NCI-H2029 (cell line): ENCODE data around the gene SLCO2A1.

ENCODE experiments used
- DNase-seq: peaks from one replicate; lab custom pipeline; 2025; lab: John Stamatoyannopoulos, UW

The SLCO2A1 gene

DNA sequence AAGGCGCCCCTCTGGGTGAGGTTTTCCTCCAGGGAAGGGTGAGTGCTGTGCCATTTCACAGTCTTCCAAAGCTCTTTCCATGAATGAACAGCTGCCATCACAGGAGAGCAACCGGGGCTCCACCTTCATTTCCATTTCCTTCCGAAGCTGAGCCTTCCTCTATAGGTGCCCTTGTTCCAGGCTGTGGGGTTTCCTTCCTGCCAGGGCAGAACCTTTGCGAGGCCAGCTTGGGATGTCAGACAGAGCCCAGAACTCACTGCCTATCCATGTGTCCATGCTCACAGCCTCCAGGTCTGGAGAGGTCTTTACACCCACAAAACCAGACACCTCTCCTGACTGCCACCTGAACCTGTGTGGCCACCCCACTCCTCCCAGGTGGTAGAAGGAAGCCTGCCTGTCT lies 49.2 kb downstream of the SLCO2A1 start:
- no peak for DNase-seq

- DNase-seq: no peak
Observed at GRCh38 chr3:133980035-133980434, 49.7 kb downstream of the SLCO2A1 start.

GRCh38 chr3:133979553-133979952 lies 50.2 kb downstream of the SLCO2A1 start:
- peak; percentile 19 for DNase-seq

- no peak for DNase-seq
Observed at GRCh38 chr3:133977568-133977967, 52.2 kb downstream of the SLCO2A1 start.

GRCh38 chr3:133973249-133973980 lies 56.3 kb downstream of the SLCO2A1 start:
- no peak for DNase-seq

DNA sequence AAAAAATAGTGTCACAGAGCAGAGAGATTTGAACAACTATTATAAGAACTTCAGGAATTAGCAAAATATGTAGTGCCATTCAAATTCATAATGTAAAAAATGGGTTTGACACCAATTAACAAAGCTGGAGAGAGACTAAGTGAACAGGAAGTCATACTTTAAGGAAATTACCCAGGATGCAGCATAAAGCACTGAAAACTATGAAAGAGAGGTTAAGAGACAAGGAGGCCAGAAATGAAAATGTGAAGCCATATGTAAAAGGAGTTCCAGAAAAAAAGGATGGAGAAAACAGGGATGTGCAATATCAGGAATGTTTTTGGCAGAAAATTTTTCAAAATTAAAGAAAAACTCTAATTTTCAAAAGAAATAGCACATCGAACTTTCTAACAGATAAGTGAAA lies 57.6 kb downstream of the SLCO2A1 start:
- DNase-seq: no peak

- no peak for DNase-seq
Observed at GRCh38 chr3:133970916-133971315, 58.8 kb downstream of the SLCO2A1 start.

DNA sequence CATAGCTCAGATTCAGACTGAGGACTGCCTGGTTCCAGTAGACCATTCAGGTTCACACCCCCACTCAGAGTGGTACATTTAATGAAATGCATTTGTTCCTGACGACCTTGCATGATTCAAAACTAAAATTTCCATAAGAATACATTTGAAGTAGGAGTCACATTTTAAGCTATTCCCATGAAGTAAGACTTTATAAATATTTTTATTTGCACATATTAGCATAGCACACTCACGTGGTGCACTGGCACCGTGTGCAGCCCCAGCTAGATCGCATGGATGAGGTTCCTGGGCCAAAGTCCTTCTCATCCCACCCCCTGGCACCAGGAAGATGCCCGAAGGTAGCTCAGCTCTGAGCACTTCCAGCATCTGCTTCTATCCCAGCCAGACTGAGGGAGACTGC lies 59.4 kb downstream of the SLCO2A1 start:
- DNase-seq: no peak

DNA sequence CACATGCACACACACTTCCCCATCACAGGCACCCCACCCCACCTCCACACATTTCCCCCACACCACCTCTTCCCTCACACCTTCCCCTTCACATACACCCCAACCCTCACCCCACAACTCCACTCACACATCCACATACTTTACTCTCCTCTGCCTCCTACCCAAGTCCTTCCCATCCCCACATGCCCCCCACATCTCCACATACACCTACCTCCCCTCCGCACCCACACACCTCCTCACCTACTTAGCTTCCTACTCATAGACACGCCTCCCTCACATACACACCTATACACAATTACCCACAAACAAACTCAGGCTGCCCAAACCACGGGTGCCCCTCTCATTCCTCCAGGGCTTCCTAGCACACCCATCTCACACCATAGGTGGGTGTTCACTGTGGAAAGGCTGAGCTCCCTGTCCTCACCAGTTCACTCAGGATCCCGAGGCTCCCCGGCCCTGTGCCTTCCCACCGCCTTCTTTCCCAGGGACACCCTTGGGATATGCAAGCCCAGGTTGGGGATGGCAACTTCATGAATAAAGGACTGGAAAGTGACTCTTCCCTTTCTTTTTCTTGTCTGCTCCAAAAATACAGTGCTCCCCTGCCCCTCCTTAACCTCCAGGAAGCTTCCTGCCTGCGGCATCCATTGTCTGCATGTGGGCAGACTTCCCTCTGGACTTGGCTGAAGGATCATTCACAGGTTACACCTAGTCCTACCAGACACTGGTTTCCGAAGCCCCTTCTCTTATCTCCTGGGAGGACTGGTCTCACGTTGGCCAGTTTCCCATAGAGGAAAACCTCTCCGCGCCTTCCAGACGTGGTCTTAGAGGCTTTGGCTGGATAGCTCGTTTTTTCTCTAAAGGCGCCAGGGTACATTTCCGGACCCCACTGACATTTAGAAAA lies 61.5 kb downstream of the SLCO2A1 start:
- DNase-seq: no peak

DNA sequence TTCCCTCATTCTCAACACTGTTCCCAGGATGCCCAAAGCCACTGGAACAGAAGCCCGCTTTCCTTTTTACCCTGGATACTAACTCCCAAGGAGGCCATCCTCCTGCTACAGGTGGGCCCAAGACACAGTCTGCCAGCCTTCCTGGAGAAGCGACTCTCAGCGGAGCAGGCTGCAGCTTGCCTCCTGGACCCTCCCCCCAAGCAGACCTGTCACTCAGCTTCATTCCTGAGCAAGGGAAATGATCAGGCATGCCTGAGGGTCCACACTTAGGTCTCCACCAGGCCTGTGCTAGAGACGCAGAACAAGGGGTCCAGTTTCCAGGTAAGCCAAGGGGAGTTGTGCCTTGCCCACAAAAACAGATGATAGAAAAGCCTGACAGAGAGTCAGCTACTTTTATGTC lies 62.8 kb downstream of the SLCO2A1 start:
- DNase-seq: no peak

GRCh38 chr3:133965906-133966305 lies 63.8 kb downstream of the SLCO2A1 start:
- no peak for DNase-seq

DNA sequence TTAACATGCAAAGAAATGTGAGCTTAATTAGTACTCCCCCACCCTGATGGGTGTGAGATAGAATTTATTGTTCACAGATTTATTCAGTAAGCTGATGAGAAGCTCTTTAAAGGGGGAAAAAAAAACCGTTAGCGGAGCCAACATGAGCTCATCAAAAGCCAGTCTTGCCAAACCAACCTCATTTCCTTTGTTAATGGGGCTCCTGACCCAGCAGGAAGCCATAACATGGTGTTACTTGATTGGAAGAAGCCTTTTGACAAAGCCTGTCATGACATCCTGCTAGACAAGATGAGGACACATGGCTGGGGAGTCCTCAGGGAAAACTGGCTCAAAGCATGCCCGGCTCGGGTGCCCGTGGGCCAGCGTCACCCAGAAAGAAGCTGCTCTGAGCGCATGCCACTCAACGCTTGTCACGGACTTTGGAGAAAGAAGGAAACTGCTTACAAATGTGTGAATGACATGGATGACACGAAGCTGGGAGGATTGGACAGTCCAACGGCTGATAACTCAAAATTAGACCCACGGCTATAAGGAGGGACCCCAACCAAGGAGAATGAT lies 64.6 kb downstream of the SLCO2A1 start:
- DNase-seq: peak; percentile 75

DNA sequence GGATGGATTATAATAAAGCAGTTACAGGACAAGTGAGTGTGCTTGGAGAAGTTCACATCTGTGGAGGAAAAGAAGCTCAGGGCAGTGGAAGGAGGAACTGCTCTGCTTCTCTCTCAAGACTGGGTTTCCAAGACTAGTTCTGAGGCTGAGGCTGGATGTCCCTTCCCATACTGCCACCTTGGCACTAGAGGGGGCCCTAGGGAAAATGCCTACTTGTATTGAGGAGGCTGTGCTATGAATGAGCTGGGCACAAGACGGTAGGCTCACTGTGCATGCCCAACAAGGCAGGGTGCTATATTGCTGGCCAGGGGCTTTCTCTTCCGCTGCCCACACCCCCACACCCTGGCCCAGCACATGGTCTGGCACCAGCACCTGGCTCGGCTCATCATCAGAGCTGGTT lies 65.2 kb downstream of the SLCO2A1 start:
- peak; percentile 34 for DNase-seq

DNA sequence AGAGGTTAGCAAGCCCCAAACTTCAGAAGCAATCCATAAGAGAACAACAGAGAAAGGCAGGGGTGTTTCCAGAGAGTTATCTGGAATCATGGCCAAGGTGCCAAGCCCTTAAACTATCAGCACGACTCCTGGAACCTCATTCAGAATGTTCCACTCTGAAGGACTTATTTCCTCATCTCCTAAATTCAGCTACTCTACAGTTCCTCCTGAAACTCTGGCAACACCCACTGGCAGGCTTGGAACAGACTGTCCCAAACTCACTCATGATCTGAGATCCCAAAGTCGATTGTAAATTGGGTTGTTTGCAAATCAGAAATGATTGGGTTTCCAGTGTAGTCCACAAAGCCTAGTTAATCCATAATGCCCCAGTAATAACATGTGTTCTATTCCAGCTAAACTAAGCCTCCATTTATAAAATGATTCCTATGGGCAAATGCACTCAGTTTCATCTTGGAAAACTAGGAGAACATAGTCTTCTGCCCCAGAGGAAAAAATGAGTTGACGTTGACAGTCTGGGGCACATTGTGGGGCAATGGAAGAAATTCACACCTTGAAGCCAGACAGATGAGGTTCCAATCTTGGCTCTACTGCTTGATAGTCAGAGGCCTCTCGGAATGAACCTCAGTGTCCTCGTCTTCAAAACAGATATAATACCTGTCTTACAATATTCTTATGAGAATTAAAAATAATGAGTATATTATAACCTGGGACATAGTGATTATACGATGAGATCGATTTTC lies 65.9 kb downstream of the SLCO2A1 start:
- DNase-seq: no peak

GRCh38 chr3:133962849-133963248 lies 66.9 kb downstream of the SLCO2A1 start:
- no peak for DNase-seq

DNA sequence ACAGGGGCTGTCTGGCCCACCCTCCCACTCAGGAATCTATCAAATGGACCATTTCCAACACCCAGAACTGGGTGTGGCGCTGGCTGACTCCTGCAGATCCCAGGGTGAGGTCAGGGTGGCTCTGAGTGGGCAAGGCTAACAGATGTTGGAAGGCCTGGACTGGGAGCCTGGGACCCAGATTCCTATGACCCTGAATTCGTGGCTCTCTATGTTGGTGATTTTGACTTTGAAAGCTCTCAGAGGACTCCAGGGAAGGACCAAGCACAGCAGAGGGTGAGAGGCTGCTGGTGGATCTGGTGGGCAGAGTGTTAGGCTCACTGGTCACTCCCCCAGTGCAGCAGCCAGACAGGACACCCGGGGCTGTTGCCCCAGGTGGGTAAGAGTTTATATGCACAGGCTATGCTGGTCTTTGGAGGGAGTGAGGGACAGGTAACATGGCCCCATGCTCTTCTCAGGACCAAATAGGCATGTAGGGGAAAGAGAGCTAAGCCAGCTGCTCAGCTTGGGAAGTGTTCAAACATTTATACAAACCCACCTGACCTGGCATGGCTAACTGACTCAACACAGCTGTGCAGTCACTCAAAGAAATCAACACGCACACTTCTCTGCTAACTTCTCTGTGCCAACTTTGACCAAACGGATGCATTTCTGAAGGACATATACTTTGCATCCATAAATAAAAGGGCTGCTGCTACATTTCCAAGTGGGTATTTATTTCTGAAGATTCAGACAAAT lies 71.5 kb downstream of the SLCO2A1 start:
- DNase-seq: peak; percentile 14

- no peak for DNase-seq
Observed at GRCh38 chr3:133956982-133957381, 72.7 kb downstream of the SLCO2A1 start.

GRCh38 chr3:133956353-133956752 lies 73.4 kb downstream of the SLCO2A1 start:
- peak; percentile 20 for DNase-seq

DNA sequence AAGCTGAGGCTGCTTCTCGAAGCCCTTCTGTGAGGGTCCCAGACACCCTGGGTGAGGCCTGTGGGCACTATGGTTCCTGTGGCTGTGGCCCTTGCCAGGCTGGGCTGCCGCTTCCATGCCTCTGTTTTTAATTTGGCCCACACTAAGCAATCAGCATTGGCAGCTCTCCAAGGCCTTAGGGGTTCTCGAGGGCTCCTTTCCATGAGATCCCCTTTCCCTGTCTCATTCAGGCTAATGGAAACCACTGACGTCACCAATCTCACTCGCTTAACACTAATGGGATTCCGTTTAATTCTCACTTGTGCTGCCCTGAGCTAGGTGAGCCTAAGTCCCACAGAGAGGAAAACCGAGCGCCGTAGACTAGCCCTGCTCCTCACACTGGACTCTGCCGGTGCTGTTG lies 73.8 kb downstream of the SLCO2A1 start:
- peak; percentile 83 for DNase-seq

DNA sequence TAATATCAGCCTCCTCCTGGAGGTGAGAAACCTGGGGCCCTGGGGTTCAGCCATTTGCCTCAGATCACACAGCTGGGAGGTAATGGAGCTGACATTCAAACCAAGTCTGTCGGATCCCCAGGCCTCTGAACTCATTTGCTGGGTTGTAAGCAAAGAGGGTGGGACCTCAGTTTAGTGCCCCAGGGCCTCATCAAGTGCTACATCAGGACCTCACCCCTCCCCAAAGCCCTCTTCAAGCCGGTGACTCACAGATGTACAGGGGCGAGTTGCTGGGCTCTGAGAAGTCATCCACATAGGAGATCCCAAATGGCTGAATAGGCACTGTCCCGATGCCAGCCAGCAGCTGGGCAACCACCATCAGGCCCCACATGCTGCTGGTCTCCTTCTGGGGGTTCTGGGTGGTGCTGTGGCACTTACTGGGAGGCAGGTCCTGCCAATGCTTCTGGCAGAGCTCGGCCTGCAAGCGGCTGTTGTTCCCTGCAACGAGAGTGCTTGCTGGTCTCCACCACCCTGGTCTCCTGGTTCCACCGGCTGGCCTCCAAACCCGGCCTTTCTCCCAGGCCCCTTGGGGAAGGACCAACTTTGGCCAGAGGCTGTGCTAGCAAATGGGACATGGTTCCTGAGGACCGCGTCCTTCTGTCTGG lies 74.9 kb downstream of the SLCO2A1 start:
- no peak for DNase-seq

GRCh38 chr3:133953297-133953696 lies 76.4 kb downstream of the SLCO2A1 start:
- no peak for DNase-seq
